Fibroblast of lung (primary cell): ENCODE data around the gene ASCL2. TPM values are rescaled to one million over a fixed set of nuclear protein-coding genes. Genes with fewer than 3 reads are reported as not detected.

Source experiments
- DNase-seq, 2 donors: peaks; one replicate each; pipeline versions ENCODE4 v3.0.0 to v3.0.0-alpha.2; 2010; ENCODE audit warnings: low read depth in 2 of 2
- H2AFZ ChIP-seq: 2 replicates; pipeline ENCODE4 v1.5.1; 2012; ENCODE audit warnings: low read length, control low read depth, inconsistent platforms
- H3K27ac ChIP-seq: 2 replicates; pipeline ENCODE4 v1.5.1; 2011; ENCODE audit warnings: low read length, control low read depth; ENCODE audit not compliant: insufficient read depth
- H3K27me3 ChIP-seq: 2 replicates; pipeline ENCODE4 v1.5.1; 2011; ENCODE audit warnings: mild to moderate bottlenecking, low read length; ENCODE audit not compliant: control insufficient read depth, insufficient read depth
- H3K36me3 ChIP-seq: 2 replicates; pipeline ENCODE4 v1.5.1; 2011; ENCODE audit warnings: low read length; ENCODE audit not compliant: control insufficient read depth, insufficient read depth
- H3K4me1 ChIP-seq: 2 replicates; pipeline ENCODE4 v1.5.1; 2011; ENCODE audit warnings: low read length; ENCODE audit not compliant: control insufficient read depth, insufficient read depth; ENCODE audit errors: extremely low read depth
- H3K4me2 ChIP-seq: 2 replicates; pipeline ENCODE4 v1.5.1; 2011; ENCODE audit warnings: low read length, control low read depth; ENCODE audit not compliant: insufficient read depth; ENCODE audit errors: extremely low read depth
- H3K4me3 ChIP-seq, 4 experiments: fragments of 200-600 bp in 1 of 4; sonication (generic) in 1 of 4; replicated peaks in 1 of 4; 2 replicates each; pipeline ENCODE4 v1.5.1; 2011 to 2016; ENCODE audit warnings: low read length in 4 of 4, low read depth in 3 of 4, mild to moderate bottlenecking in 3 of 4, control low read depth in 2 of 4, inconsistent platforms in 1 of 4, mixed read lengths in 1 of 4; ENCODE audit not compliant: insufficient read depth in 1 of 4; ENCODE audit errors: control extremely low read depth in 1 of 4
- H3K79me2 ChIP-seq: 2 replicates; pipeline ENCODE4 v1.5.1; 2012; ENCODE audit warnings: mild to moderate bottlenecking, low read length, inconsistent platforms; ENCODE audit not compliant: control insufficient read depth, insufficient read depth
- H3K9ac ChIP-seq: 2 replicates; pipeline ENCODE4 v1.5.1; 2011; ENCODE audit warnings: mild to moderate bottlenecking, low read length, control low read depth; ENCODE audit not compliant: insufficient read depth
- H3K9me3 ChIP-seq: 2 replicates; pipeline ENCODE4 v1.5.1; 2012; ENCODE audit warnings: low read depth, low read length; ENCODE audit not compliant: control insufficient read depth, insufficient read depth
- H4K20me1 ChIP-seq: 2 replicates; pipeline ENCODE4 v1.5.1; 2011; ENCODE audit warnings: low read length; ENCODE audit not compliant: control insufficient read depth, insufficient read depth; ENCODE audit errors: extremely low read depth
- CTCF ChIP-seq, 2 donors: IDR thresholded peaks in 1 of 2; conservative IDR thresholded peaks in 1 of 2; 1 replicate in 1 of 2; 2 replicates in 1 of 2; pipeline ENCODE4 v1.5.1; 2011 to 2012; ENCODE audit warnings: low read length in 2 of 2, control low read depth in 1 of 2, inconsistent platforms in 1 of 2, low read depth in 1 of 2, mild to moderate bottlenecking in 1 of 2
- EZH2 ChIP-seq: IDR thresholded peaks from 2 replicates; pipeline ENCODE4 v1.5.1; 2012; ENCODE audit warnings: low read length, control low read depth, mild to moderate bottlenecking; ENCODE audit errors: missing control alignments
- polyA plus RNA-seq, 2 donors: library from polyadenylated mRNA; depleted of rRNA in 1 of 2; stranded (reverse) in 1 of 2; unstranded in 1 of 2; fragments of >200 nt; gene quantifications; 2 replicates each; pipeline ENCODE4 v1.2.1, GENCODE V29; 2011 to 2012; ENCODE audit warnings: missing spikeins in 1 of 2
- total RNA-seq: library from RNA; depleted of rRNA; stranded (reverse); fragments of >200 nt; gene quantifications from 2 replicates; pipeline ENCODE4 v1.2.1, GENCODE V29; 2014

Gene ASCL2
- total and polyA plus RNA-seq, 2 donors (not counting 1 experiment from before 2014, with no cell fraction given): not detected

- no peak overlapping the region for H3K4me2 ChIP-seq
- H3K27me3 ChIP-seq: no peaks in the 10 kb centered on the region
- no peak overlapping the region for H2AFZ ChIP-seq
- DNase-seq: no peak
- TF ChIP-seq EZH2 (no peak), CTCF (conservative IDR thresholded peaks at IDR 0.05 in 1 of 2, IDR thresholded peaks at IDR 0.05 in 1 of 2; ENCODE audit: low read depth in 1 of 2, low read length in 2 of 2) (no peak)
- H3K79me2 ChIP-seq: no peaks in the 10 kb centered on the region
- H3K36me3 ChIP-seq: no peaks in the 10 kb centered on the region
- H3K4me1 ChIP-seq: no peaks in the 10 kb centered on the region
- no peaks in the 10 kb centered on the region for H3K9me3 ChIP-seq
- H4K20me1 ChIP-seq: no peaks in the 10 kb centered on the region
- no peak overlapping the region for H3K27ac ChIP-seq
- no peak overlapping the region for H3K9ac ChIP-seq
- no peak overlapping the region for H3K4me3 ChIP-seq
Measured at GRCh38 chr11:2296913-2297622, 26.7 kb upstream of the ASCL2 start.

- Histone ChIP-seq H3K27ac (no peak overlapping the region), H2AFZ (no peak overlapping the region), H3K79me2 (no peaks in the 10 kb centered on the region), H3K36me3 (no peaks in the 10 kb centered on the region), H3K4me3 (no peak overlapping the region), H4K20me1 (no peaks in the 10 kb centered on the region), H3K9ac (no peak overlapping the region), H3K4me2 (no peak overlapping the region), H3K9me3 (no peaks in the 10 kb centered on the region), H3K4me1 (no peaks in the 10 kb centered on the region), H3K27me3 (no peaks in the 10 kb centered on the region)
- TF ChIP-seq EZH2 (no peak), CTCF (conservative IDR thresholded peaks at IDR 0.05 in 1 of 2, IDR thresholded peaks at IDR 0.05 in 1 of 2; ENCODE audit: low read depth in 1 of 2, low read length in 2 of 2) (no peak)
- no peak for DNase-seq
Measured at GRCh38 chr11:2295971-2296912, 25.9 kb upstream of the ASCL2 start.

GRCh38 chr11:2294926-2295290 lies 24.5 kb upstream of the ASCL2 start:
- Histone ChIP-seq H4K20me1 (peaks cover 2% of the 10 kb centered on the region), H3K36me3 (no peaks in the 10 kb centered on the region), H3K27ac (no peak overlapping the region), H3K9me3 (no peaks in the 10 kb centered on the region), H3K4me1 (no peaks in the 10 kb centered on the region), H3K79me2 (no peaks in the 10 kb centered on the region), H3K9ac (no peak overlapping the region), H3K4me3 (no peak overlapping the region), H2AFZ (no peak overlapping the region), H3K4me2 (no peak overlapping the region), H3K27me3 (no peaks in the 10 kb centered on the region)
- no peak for DNase-seq
- TF ChIP-seq CTCF (conservative IDR thresholded peaks at IDR 0.05 in 1 of 2, IDR thresholded peaks at IDR 0.05 in 1 of 2; ENCODE audit: low read depth in 1 of 2, low read length in 2 of 2): no peak
- TF ChIP-seq EZH2: no peak
